IPS DF 4.7 (cell line): ENCODE measurements around the gene RALGAPB.
"Not testable (repeated sequence)": the region's sequence is repeated elsewhere in the genome, so short reads cannot be mapped to it uniquely, and the experiment has no call there.

ENCODE experiments used
- DNase-seq: peaks from one replicate; pipeline ENCODE4 v3.0.0-alpha.2; 2013; ENCODE audit warnings: low spot score; ENCODE audit errors: extremely low read depth

The RALGAPB gene

DNA sequence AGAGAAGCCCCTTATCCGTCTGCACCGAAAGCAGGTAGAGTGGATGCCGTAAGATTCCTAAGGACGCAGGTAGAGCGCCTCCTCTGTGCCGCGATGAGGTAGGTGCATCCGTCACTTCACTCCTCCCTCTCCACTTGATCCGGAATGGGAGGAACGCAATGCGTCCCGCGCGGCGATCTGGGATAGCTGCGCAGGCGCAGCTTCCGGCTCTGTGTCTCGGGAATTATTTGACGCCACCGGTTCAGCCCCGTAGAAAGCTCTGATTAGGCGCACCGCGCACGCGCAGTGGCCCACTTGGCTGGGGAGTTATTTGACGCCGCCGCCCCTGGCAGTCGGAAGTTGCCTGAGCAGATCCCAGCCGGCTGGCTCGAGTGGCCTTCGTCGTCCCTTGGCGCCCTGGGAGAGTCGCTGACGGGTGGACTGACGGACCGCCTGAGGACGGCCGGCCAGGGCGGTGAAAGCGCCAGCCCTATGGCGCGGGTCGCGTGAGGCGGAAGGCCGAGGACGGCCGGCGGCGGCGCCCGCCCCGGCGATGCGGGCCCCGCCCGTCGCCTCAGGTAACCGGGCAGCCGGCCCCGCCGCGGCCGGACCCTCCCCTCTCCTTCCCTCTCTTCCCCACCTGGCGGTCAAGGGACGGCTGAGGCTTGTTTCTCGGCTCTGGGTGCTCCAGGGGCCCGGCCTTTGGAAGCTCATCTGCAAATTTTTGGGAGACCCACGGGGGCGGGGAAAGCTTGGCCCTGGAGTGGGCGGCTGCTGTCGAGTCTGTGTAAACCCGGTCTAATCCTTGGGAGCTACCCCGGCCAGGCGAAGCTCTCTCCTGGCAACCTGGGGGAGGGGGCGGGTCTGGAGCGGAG is at the start of gene RALGAPB:
RALGAPB (plus strand) TSS at position 331 of the 854 bp plus-strand sequence. CDS start 15,590 bp downstream, outside the sequence.
- peak; percentile 99 for DNase-seq

DNA sequence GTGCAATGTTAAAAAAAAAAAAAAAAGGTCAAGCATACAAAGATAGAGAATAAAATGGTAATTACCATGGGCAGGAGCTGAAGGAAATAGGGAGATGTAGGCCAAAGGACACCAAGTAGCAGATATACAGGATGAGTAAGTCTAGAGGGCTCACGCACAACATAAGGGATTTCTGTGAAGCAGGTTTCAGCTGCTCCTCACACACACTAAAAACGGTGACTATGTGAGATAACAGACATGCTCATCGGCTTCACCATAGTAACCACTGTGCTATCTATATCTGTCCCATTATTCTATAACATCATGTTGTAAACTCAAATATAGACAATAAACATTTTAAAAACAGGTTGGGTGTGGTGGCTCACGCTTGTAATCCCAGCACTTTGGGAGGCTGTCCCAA is 49.1 kb upstream of the RALGAPB start:
- DNase-seq, result no peak

DNA sequence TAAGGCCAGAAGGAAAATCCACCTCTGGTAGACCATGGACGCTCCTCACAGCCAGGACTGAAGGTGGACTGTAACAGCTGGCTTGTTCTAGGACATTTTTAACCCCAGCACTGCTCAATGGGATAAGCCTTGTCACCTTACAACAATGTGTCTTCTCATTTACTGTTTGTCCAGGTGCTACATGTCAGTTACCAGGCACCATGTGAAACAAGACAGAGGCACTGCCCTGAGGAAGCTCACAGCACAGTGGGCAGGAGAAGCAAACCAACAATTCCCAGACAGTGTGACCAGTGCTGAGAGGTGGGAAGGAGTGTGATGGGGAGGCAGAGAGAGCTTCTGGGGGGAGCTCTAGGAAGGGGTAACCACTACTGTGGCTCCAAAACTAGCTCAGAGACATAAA is 48.2 kb upstream of the RALGAPB start:
- DNase-seq, result no peak

DNA sequence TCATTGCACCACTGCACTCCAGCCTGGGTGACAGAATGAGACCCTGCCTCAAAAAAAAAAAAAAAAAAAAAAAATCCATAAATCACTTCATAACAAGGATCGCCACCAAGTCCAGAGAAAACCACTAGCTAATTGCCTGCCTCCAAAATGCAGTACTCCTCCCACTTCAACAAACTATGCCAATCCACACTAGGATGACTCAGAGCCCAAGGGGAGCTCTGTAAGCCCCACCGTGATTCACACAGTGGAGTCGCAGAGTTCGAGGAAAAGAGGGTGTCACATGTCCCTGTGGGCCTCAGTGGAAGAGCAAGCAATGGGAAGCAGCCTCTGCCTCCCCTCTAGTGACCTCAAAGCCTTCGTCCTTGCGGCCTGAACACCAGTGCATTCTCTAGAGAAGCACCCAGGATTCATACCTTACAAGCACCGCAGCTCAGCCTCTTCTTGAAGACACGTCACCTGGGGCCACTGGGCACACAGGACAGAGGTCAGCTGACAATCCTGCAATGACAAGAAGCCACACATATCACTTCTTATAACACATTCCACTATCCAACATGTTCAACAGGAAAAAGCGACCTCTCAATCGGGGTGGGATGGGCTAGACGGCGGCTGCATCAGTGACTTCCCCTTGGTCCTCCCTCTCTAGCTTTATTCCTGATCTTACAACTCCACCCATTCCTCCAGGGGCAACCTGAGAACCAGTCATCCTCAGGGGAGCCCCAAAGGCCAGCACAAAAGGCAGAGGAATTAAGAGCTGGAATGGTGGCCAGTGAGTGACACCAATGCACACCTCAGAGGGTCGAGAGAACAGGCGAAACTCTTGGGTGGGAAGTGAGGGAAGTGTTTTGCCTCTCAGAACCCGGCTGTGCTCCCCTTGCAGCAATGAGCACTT is 46.4 kb upstream of the RALGAPB start:
- no peak for DNase-seq

DNA sequence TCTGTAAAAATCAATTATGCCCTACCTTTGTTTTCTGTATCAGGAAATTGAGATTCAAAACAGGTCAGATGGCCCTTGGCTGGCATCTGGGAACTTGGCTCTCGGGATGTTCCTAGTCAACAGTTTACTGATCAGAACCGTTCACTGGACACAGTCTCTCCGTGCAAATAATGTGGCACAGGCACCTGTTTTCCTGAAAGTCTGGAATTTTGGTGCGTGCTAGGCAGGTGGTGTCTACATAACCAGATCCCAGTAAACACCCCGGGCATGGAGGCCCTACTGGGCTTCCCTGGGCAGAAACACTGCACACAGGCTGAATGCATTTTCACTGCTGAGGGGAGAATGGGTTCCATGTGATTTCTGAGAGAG is 45.0 kb upstream of the RALGAPB start:
- DNase-seq, result no peak

DNA sequence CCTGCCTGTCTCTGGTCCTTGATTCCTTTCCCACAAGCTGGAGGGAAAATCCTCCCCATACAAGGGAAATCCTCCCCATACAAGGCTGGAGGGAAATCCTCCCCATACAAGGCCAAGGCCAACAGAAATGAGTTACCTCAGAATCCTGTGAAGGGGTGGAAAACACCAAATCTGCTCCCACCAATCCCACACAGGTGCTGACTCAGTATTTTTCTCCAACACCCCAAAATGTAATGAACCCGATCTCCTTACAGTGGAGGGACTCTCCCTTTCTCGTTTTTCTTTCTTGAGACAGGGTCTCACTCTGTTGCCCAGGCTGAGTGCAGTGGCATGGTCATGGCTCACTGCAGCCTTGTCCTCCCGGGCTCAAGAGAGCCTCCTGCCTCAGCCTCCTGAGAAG is 43.8 kb upstream of the RALGAPB start:
- no peak for DNase-seq

DNA sequence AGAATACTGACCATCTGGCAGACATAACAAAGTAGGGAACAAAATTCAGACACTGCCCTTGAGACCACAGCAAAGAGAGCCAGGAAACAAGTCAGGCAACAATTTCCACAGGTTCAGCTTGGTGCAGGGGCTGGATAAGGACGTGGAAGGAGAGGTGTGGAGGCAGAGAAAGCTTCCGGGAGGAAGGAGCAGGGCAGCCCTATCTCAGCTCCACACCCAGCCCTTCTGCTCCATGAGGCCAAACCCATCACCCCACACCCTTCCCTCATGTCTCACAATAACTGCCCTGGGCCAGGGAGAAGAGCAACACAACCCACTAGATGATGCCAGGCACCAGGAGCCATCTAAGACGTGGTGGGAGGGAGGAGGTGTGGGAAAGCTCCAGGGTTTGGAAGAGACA is 43.3 kb upstream of the RALGAPB start:
- no peak for DNase-seq

DNA sequence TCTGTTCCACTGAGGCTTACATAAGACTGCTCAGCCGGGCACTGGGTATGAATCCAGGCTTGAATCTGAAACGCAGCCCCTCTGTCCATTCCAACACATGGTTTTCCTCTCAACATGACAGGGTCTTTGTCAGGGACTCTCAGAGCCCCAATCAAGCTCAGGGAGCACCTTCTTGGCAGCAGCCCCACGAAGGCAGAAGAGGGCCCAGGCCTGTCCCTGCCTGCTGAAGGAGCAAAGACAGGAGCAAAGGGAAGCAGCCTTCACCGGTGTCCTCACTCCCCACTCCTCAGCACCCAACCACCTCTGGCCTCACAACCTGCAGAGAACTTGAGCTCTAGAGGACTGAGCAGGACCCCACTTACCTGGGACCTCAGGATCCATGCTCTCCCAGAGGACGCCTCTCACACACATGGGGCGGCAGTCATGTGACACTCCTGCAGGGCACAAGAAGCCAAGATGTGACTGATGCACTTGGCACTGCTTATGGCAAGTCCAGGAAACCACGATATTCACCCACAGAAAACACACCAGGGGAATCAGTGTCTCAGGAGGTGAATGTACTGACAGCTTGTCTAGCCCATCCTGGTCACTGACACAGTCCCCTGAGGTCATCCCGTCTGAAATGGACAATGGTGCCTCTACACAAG is 41.8 kb upstream of the RALGAPB start:
- no peak for DNase-seq

DNA sequence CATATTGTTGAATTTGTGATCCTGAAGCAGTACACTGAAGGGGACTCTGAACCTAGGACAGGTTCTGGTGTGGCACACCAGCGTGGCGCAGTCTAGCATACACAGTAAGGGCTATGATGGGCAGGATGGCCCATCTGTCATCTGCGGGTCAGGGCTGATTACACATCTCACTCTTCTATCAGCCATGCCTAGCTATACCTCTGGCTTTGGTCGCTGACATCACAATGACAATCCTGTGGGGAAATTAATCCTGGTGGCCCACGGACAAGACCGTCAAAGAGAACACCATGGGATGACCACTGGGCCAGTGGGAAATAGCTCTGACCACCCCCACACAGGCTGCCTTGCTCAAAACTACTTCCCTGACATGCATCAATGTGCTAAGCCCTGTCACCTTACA is 40.4 kb upstream of the RALGAPB start:
- DNase-seq, result no peak

DNA sequence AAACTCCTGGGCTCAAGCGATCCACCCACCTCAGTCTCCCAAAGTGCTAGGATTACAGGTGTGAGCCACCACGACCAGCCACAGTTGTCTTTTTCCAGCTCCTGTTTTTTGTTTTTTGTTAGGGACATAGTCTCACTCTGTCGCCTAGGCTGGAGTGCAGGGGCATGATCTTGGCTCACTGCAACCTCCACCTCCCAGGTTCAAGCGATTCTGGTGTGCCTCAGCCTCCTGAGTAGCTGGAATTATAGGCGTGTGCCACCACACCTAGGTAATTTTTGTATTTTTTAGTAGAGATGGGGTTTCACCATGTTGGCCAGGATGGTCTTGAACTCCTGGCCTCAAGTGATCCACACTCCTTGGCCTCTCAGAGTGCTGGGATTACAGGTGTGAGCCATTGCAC is 39.8 kb upstream of the RALGAPB start:
- not testable (repeated sequence) for DNase-seq

DNA sequence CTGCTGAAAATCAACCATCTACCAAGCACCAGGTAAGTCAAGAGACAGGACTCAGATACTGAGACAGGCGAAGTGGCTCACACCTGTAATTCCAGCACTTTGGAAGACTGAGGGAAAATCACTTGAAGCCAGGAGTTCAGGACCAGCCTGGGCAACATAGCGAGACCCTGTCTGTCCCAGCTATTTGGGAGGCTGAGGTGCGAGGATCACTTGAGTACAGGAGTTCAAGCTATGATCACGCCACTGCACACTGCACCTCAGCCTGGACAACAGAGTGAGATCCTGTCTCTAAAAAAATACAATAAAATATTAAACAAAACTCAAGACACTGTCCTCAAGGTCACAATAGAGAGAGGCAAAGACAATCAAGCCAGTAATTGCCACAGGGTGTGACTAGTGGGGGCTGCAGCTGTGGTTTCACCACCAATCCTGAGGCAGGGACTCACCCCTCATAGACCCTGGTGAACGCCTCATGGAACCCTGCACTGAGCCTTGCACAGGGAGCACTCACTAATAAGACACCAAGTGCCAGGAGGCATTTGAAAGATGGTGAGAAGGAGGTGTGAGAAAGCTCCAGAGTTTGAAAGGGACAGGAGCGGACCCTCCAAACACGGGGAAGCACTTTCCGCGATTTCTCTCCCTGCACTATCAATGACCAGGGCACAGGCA is 39.2 kb upstream of the RALGAPB start:
- no peak for DNase-seq

DNA sequence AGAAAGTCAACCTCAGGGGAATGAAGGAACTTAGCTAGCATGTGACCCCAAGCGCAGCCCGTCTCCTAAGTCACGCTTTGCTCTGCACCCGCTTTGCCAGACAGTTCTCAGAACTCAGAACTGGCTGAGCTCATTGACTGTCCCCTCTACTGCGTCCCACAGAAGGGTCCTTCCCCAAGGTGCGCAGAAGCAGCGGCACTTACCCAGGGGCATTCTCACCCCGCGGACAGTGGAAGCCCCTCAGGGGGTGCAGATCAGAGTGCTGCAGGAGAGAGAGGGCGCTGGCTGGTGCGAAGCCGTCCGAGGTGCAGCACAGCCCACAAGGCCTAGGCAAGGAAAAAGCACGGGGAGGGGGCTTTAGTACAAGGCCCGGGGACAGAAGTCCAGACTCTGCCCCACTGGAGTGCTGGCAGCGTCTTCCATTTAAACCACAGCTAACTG is 38.3 kb upstream of the RALGAPB start:
- no peak for DNase-seq

DNA sequence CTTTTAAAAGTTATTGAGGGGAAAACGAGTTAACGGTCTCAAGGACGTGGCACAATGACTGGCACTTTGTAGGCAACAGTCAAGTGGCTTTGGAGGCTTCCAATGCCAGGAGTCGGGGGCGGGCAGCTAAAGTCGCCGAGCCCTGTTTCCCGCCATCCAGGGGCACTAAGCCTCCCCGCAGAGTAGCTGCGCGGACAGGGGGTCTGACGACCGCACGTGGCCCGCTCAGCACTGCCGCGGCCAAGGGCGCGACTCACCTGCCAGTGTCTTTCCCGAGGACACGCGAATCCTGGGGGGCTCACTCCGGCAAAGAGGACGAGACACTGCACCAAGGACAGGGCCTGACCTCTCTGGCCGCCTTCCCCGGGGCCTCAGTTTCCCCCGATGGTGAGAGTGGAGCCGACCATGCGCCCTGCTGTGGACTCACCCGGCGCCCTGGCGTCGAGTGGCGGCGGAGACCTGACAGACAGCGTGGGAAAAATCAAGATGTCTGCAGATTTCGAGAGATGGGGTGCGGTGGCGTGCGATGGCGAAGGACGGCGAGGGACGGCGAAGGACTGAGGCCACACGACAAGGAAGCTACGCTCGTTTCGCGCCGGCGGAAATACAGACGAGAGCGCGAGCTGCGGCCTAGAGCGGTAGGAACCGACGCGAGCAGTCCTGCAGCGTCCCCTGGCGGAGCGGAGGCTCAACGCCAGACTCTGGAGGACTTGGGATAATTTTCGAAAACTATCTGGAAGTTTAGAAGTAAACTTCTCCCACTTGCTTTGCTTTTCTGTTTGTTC is 37.7 kb upstream of the RALGAPB start, which contains the start of gene SNHG17:
SNHG17 (minus strand) TSS at position 559 of the 785 bp plus-strand sequence.
- DNase-seq, result peak; percentile 56

DNA sequence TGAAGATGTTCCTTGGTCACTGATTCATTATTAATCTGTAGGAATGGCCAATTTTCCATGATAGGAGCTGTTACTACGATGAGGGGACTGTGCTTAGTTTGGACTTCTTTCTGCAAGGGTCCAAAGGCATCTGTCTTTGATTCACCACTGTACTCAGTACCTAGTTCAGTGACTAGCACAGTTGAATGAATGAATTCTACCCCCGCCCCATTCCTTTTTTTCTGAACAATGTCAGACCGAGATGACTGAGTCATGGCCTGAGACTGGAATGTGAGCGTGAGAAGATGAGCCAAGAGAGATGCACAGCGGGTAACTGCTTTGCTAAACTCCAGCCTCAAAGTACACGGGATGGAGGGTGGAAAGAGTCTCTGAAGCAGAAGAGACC is 37.1 kb upstream of the RALGAPB start:
- DNase-seq, result no peak

DNA sequence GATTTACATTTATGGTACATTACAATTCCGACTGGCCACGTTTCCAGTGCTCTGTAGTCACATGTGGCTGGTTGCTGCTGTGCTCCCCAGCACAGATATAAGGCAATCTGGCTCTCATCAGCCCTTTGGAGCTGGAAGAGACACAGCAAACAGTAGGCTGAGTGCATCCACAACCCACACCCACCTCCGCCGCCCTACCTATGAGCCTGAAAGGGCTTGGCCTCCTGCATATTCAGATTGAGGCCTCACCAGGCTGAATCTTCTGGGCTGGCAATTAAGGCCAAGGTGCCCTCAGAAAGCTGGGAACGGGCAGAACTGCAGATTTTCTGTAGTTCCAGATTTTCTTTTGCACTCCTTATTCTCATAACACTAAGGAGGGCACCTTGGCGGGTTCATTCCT is 34.8 kb upstream of the RALGAPB start:
- no peak for DNase-seq

DNA sequence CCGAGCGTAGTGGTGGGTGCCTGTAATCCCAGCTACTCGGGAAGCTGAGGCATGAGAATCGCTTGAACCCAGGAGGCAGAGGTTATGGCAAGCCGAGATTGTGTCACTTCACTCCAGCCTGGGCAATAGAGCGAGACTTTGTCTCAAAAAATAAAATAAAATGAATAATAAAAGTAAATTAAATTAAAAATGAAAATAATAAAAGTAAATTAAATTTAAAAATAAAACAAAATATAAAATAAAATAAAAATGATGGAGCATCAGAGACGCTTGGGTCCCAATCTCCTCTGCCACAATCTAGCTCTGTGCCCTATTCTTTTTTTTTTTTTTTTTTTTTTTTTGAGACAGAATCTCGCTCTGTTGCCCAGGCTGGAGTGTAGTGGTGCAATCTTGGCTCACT is 31.5 kb upstream of the RALGAPB start:
- not testable (repeated sequence) for DNase-seq

DNA sequence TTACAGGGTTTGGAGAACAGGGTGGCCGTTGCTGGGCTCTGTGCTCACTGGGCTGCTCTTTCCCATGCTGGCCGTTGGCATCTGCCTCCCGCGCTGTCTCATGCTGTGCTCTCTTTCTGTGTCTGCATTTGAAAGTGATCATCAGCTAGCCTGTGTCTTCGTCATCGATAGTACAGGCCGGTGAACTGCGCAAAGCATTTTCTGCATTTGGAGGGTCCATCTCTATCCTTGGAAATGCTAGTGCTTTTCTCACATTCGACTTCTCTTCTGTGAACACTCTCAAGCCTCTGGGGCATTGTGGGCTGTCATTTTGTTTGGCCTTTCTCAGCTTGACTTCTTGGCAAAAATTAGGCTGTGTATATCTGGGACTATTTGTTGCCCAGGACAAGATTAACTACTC is 30.7 kb upstream of the RALGAPB start:
- no peak for DNase-seq

DNA sequence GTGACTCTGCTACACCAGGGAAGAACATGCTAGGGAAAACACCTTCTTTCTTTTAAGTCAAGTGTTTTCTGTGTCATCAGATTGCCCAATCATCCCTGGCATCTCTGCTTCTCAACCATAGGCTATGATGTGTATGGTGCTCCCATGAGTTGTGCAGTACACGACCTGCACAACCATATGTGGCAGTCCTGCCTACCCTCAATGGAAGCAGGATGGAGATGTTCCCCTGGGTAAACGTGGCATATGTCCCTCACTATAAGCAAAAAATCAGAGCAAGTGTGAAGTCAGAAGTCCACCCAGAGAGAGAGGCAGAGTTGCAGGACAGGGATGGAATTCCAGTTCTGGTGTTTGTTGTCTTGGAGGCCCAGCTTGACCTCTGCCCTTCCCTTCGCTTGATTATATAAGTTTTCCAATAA is 27.3 kb upstream of the RALGAPB start:
- DNase-seq, result no peak

DNA sequence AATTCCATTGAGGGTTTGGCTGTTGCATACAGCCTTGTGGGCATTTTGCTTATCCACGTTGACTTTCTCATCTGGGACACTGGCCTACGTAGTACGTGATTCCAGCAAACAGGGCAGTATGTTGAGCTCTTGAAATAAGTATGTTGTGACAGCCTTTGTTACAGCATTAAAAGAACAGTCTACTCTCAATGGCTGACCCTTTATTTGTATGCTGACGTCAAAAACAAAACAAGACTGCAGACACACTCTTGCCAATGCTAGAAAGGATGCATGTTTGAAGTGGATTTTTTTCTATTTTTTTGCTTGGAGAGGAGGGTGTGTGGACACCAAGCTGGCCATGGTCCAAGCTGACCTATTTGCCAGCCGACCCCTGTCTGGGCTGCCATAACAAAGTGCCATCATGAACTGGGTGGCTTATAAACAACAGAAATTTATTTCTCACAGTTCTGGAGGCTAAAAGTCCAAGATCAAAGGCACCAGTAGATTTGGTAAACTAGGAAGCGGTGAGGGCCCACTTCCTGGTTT is 26.7 kb upstream of the RALGAPB start:
- DNase-seq, result no peak
